GM12875 (cell line): ENCODE results near the gene CPZ.

Experiments used
- H3K4me3 ChIP-seq: one replicate; pipeline ENCODE4 v1.5.1; 2011; ENCODE audit warnings: low read depth, low read length, control low read depth
- TF ChIP-seq, protein P1 (sequence below): IDR thresholded peaks from 2 replicates; pipeline ENCODE4 v1.5.1; 2011; ENCODE audit warnings: low read depth, mild to moderate bottlenecking, control low read depth, inconsistent platforms, low read length, moderate library complexity, borderline replicate concordance; ENCODE audit not compliant: insufficient read depth

The CPZ gene

GRCh38 chr4:8556341-8557150, 36.0 kb upstream of the CPZ start:
- TF ChIP-seq, protein P1, sequence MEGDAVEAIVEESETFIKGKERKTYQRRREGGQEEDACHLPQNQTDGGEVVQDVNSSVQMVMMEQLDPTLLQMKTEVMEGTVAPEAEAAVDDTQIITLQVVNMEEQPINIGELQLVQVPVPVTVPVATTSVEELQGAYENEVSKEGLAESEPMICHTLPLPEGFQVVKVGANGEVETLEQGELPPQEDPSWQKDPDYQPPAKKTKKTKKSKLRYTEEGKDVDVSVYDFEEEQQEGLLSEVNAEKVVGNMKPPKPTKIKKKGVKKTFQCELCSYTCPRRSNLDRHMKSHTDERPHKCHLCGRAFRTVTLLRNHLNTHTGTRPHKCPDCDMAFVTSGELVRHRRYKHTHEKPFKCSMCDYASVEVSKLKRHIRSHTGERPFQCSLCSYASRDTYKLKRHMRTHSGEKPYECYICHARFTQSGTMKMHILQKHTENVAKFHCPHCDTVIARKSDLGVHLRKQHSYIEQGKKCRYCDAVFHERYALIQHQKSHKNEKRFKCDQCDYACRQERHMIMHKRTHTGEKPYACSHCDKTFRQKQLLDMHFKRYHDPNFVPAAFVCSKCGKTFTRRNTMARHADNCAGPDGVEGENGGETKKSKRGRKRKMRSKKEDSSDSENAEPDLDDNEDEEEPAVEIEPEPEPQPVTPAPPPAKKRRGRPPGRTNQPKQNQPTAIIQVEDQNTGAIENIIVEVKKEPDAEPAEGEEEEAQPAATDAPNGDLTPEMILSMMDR: no peak

GRCh38 chr4:8557151-8558076, 35.2 kb upstream of the CPZ start:
- H3K4me3 ChIP-seq: no peak overlapping the region
- TF ChIP-seq, protein P1: no peak

More at GRCh38 chr4:8556341-8557150, 36.0 kb upstream of the CPZ start:
- no peak overlapping the region for H3K4me3 ChIP-seq

DNA sequence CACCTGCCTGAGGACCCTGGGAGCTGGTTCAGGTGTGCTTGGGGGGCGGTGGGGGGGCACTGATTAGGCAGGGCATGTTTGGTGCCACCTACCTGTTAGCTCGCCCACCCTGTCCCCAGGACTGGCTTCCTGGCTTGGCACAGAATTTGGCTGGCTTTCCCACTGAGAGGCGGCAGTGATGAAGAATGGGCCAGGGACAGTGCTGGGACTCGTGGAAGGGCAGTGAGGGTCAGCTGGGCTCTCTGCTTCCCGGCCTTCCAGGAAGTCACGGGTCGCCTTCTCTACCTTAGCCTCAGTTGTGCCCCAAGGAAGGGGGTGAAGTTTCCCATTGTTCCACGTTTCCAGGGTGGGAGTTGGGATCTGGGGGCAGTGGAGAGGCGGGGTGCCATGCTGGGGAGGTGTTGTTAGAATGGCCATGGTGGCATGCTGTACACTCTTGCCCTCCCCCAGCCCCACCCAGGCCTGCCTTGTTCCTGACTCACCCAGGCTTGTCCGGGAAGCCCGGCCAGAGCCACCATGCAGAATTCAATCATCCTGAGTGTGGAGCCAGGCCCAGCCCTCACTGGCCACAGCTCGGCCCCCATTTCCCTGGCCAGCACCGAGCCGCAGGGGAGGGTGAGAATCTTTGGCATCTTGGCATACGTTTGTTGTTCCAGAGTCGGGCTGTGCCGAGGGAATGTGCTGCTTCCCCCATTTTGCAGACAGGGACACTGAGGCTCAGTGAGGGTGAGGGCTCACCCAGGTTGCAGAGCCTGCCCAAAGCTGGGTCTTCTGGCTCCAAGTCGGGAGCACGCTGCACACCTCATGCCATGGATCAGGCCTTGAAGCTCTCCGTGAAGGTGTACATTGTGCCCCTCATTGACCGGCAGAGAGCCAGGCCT, 34.2 kb upstream of the CPZ start:
- no peak overlapping the region for H3K4me3 ChIP-seq
- TF ChIP-seq, protein P1: no peak

- TF ChIP-seq, protein P1: no peak
- no peak overlapping the region for H3K4me3 ChIP-seq
Observed at GRCh38 chr4:8559011-8559410, 33.6 kb upstream of the CPZ start.

DNA sequence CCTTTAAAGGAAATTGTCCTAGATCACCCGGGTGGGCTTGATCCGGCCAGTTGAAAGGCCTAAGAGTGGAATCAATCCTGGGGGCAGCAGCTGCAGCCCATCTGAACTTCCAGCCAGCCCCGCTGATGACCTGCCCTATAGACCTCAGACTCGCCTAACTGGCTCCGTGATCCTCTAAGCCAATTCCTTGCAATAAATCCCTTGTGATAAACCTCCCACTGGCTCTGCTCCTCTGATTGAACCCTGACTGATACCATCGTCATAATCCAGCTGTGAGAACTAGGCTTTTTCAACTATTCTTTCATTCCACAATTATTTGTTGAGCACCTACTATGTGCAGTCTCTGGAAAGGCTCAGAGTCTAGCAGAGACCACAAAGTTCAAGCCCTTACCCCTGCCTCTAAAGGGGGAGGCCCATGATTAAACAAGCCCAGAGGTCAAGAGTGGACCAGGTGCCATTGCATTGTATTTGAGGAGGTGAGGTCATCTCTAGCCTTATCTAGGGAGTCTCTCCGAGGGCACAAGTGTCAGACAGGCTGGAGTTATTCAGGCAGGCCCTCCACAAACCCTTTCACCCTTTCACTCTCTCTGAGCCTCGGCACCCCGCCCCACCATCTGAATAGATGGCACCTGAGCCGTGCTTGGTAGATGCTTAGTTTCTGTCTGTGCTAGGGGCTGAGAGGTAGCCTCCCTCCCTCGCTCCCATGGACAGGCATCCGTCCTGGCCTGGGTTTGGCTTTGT, 32.9 kb upstream of the CPZ start:
- TF ChIP-seq, protein P1: no peak
- no peak overlapping the region for H3K4me3 ChIP-seq
